ENCODE data around the gene CEACAM4. TPM values are rescaled to one million over a fixed set of nuclear protein-coding genes. Genes with fewer than 3 reads are reported as not detected.

CEACAM4 gene
- total RNA-seq, 1 experiment from 2014 or later: not detected

DNA sequence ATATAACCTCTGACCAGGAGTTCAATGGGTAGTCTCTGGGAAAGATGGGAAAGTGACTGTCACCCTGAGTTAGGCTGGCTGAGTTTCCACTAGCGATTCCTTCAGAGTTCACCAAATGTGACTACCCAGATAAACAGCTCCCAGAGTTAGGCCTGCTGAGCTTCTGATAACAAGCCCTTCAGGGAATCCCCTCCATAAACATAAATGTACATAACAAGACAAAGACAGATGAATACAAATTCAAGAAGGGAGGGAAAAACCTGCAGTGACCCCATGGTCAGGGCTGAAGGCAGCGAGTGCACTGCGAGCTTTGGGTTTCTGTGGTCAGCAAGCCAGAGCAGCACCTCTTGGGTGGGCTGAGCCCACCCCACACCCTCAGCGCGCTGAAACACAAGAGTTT is 25.4 kb upstream of the CEACAM4 start:
- Histone ChIP-seq H3K4me1 (ENCODE audit: control insufficient read depth in 1 of 2, insufficient read depth in 2 of 2, low read length in 2 of 2) (no peaks in the 10 kb centered on the region), H3K9me3 (ENCODE audit: control insufficient read depth in 1 of 2, insufficient read depth in 1 of 2, low read depth in 1 of 2, low read length in 2 of 2) (no peaks in the 10 kb centered on the region), H3K79me2 (ENCODE audit: insufficient read depth, low read length) (no peaks in the 10 kb centered on the region), H4K20me1 (ENCODE audit: insufficient read depth) (no peaks in the 10 kb centered on the region), H3K36me3 (ENCODE audit: control insufficient read depth in 1 of 2, insufficient read depth in 2 of 2, low read length in 2 of 2) (no peaks in the 10 kb centered on the region), H3K4me3 (replicated peaks in 1 of 2; ENCODE audit: low read depth in 1 of 2, low read length in 2 of 2) (no peak overlapping the region), H2AFZ (ENCODE audit: low read depth, low read length, poor library complexity, severe bottlenecking) (no peak overlapping the region), H3K27me3 (ENCODE audit: insufficient read depth, low read length) (peaks cover 77% of the 10 kb centered on the region), H3K9ac (ENCODE audit: low read length) (no peak overlapping the region), H3K27ac (ENCODE audit: low read depth, low read length) (no peak overlapping the region), H3K9me2 (ENCODE audit: insufficient read depth) (no peaks in the 10 kb centered on the region), H3K4me2 (ENCODE audit: low read length) (no peak overlapping the region)
- ChIA-PET POLR2A (no interaction called here), RAD21 (ENCODE audit: low non-redundant PET in 1 of 2, low total read pairs in 2 of 2, uncharacterized antibody in 2 of 2, unreplicated experiment in 2 of 2) (no interaction called here), CTCF (interaction anchor here (2.0 to 4.5 kb wide), 2 partner anchors 11 to 101 kb away, joined by 5 to 38 read pairs; no protein-coding TSS in a partner anchor)
- intact Hi-C loops (cut with micrococcal nuclease): no loop called here
- ATAC-seq (no peak), DNase-seq (ENCODE audit: low read depth, low spot score) (no peak)
- no TSS peak for BruUV-seq (replicated peaks)
- TF ChIP-seq RAD21 (IDR thresholded peaks at IDR 0.05; ENCODE audit: low read depth) (no peak), CTCF (IDR thresholded peaks at IDR 0.05 in 2 of 3, conservative IDR thresholded peaks at IDR 0.05 in 1 of 3; ENCODE audit: borderline replicate concordance in 1 of 3, insufficient read depth in 1 of 3, low read depth in 2 of 3, low read length in 2 of 3) (no peak), POLR2AphosphoS5 (IDR thresholded peaks at IDR 0.05; ENCODE audit: low read depth, low read length) (no peak), EZH2 (IDR thresholded peaks at IDR 0.05) (no peak), ZNF274 (IDR thresholded peaks at IDR 0.05; ENCODE audit: low read depth, low read length) (no peak), SP1 (IDR thresholded peaks at IDR 0.05; ENCODE audit: low read depth) (no peak), ELF1 (IDR thresholded peaks at IDR 0.05; ENCODE audit: borderline replicate concordance, low read depth) (no peak)
- TF ChIP-seq, protein P1, sequence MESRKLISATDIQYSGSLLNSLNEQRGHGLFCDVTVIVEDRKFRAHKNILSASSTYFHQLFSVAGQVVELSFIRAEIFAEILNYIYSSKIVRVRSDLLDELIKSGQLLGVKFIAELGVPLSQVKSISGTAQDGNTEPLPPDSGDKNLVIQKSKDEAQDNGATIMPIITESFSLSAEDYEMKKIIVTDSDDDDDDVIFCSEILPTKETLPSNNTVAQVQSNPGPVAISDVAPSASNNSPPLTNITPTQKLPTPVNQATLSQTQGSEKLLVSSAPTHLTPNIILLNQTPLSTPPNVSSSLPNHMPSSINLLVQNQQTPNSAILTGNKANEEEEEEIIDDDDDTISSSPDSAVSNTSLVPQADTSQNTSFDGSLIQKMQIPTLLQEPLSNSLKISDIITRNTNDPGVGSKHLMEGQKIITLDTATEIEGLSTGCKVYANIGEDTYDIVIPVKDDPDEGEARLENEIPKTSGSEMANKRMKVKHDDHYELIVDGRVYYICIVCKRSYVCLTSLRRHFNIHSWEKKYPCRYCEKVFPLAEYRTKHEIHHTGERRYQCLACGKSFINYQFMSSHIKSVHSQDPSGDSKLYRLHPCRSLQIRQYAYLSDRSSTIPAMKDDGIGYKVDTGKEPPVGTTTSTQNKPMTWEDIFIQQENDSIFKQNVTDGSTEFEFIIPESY (IDR thresholded peaks at IDR 0.05; ENCODE audit: extremely low read depth, insufficient replicate concordance, low read length): no peak

Data from HCT116 (cell line).